GM21360 (cell line): ENCODE results near the gene EPHA8.

Experiments
- ATAC-seq: cut with Tn5 transposase; IDR thresholded peaks from one replicate; pipeline ENCODE4 v1.9.1; 2021; ENCODE audit warnings: mild to moderate bottlenecking, moderate library complexity; ENCODE audit not compliant: unreplicated experiment

Gene EPHA8

DNA sequence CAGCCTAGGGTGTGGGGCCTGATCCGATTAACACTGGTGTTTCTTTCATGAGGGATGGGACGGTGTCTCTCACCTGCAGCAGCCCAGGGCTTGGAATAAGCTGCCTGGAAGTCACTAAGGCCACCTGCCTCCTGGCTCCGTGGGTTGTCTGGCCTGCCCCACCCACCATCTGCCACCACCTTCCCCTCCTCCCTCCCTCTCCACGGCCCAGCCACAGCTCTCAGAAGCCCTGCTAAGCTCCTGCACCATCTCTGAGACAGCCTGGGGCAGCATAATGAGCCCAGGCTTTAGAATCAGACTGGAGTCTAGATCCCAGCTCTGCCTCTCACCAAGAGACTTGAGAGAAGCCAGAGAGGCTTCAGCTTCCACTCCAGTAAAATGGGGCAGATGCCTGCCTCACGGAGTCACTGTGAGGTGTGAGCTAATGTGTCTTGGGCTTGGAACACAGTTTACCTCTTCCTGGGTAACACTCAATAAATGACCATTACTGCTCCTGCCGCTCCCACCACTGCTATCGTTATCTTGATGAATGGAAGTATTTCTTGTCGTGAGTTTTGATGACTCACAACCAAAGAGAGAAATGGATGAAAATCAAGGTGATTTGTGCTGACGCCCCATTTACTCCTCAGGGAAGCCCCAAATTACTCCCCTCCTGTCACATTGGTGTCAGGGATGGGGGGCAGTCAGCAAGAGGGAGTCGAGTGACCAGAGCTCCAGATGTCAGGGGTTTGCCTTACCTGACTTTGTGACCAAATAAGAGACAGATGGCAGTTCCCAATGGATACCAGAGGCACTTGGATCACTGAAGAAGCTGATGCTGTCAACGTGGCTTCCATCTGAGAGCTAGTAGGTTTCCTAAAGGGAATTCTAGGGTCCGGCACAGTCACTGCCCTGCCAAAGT, 49.6 kb downstream of the EPHA8 start:
- ATAC-seq = no peak

DNA sequence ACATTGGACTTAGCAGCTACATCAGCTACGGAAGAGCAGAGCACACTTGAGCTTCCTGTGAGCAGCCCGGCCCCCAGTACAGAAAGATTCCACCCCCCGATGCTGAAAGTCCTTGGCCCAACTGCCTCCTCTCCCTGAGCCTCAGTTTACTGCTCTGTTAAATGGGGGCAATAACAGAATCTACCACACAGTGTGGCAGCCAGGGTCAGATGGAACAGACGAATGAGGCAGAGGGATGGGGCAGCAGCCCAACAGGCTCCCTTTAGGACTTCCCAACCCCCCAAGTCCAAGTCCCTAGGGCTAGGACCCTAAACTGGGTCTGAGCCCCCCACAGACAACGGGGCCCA, 50.3 kb downstream of the EPHA8 start:
- ATAC-seq = no peak

- no peak for ATAC-seq
These were observed 50.7 kb downstream of the EPHA8 start for GRCh38 chr1:22613951-22614350.

DNA sequence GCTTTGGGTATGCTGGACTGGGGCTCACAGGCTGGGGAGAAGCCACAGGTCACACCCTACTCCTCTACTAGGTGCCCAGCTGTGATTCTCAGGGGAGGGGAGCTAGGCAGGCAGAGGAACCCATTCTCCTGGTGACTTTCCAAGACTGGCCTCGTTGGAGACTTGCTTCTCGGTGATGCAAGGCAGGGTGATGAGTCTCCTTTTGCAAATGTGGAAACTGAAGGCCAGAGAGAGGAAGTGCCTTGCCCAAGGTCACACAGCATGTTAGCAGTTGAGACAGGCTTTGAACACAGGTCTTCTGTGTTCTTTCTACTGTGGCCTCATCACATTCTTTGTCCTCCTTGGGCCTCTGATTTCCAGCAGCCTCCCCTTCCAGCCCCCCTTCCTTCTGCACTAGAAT, 52.6 kb downstream of the EPHA8 start:
- ATAC-seq = no peak

GRCh38 chr1:22616571-22616970, 53.3 kb downstream of the EPHA8 start:
- ATAC-seq = no peak

GRCh38 chr1:22618056-22618455, 54.8 kb downstream of the EPHA8 start:
- no peak for ATAC-seq

DNA sequence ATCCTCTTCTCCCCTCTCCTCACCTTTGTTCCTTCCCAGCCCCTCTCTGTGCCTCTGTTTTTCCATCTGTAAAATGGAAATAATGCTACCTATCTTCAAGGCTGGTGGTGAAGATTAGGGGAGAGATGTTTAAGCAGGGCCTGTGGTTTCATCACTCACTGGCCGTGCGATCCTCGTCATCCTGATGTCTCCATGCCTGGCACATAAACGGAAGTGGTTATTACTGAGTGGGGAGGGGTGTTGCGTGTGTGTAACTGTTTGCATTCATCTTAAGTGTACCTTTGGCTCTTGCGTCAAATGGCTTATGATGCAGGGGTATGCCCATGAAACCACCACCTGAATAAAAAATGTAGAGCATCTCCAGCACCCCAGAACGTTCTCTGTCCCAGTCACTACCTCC, 56.0 kb downstream of the EPHA8 start:
- ATAC-seq = no peak

GRCh38 chr1:22619798-22620197, 56.5 kb downstream of the EPHA8 start:
- no peak for ATAC-seq

DNA sequence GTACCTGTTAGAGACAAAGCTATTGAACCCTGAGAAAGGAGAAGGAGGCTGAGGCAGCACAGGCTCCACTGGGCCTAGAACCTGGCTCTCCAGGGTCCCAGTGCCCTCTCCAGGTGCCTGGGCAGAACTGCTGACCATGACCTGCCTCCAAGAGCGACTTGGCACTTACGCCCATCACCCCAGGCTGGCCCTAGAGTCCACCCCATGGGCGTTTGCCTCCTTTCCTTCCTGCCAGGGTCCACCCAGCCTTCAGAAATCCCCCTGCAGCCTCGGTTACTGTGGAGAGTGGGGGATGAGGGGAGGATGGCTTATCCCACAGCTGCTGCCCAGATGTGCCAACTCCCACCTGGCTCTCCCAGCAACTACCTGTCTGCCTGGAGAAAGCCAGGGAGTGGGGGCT, 58.5 kb downstream of the EPHA8 start:
- no peak for ATAC-seq

DNA sequence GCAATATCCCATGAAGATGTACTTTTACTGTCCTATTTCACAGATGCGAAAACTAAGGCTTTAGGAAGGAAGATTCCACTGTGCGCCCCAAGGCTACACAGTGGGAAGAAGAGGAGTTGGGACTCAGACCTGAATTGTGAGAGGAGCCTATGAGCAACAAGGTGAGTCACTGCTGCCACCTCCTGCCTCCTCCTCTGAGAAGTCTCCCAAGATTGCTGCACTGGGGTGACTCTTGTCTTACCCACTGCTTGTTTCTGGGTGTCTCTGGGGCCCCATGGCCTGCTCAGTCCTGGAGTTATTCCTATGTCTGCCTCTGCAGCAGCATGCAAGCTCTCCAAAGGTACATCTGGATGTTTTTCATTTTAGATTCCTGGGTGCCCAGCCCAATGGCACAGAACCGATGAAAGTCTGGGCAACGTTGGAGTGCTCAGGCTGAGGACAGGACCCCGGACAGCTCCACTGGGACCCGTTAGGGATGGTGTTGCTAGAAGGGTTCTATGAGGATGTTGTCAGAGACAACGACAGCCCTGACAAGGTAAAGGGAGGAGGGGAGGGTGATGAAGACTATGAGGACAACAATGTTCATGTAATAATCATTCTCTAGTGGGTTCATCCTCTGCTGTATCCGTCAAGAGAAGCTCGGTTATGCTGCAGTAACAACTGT, 62.1 kb downstream of the EPHA8 start:
- ATAC-seq = no peak

DNA sequence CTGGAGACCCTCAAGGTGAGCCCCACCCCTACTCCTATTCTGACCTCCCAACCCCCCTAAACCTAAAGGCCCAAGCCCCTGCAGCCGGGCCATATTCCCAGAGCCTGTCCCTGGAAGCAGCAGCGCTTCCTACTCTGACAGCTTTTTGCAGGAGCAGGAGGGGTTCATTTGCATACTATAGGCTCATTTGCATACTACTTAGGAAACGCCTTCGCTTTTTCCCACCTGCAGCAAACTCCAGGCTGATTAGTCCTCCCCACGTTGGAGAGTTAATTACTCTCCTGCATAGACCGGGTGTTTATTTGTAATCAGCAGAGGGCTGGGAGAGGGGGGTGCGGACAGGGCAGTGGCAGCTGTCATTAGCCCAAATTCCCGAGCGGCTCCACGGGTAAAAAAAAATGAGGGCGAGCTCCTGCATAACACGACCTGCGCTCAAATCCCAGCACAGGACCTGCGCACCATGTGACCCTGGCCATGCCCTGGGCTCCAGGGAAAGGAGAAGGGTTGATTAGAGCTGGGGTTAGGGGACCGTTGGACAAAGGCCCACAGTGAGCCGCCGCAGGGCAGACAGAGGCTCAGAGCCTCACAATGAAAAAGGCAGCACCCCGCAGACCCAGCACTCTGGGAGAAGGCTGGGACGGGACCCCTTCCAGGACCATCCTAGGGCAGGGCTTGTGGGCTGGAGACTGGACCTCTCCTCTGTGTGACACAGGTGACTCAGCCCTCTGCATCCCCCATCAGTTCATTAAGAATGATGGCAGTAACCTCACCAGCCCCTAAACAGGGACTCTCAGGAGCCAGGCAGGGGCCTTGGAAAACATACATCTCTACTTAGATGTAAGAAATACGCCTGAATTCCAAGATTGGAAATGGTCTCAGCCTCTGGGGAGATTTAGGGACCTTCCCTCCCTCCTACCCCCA, 63.2 kb downstream of the EPHA8 start:
- no peak for ATAC-seq

GRCh38 chr1:22627331-22627730, 64.0 kb downstream of the EPHA8 start:
- no peak for ATAC-seq

- ATAC-seq = no peak
These were observed 65.6 kb downstream of the EPHA8 start for GRCh38 chr1:22628698-22629444.

- no peak for ATAC-seq
These were observed 66.6 kb downstream of the EPHA8 start for GRCh38 chr1:22629886-22630285.

DNA sequence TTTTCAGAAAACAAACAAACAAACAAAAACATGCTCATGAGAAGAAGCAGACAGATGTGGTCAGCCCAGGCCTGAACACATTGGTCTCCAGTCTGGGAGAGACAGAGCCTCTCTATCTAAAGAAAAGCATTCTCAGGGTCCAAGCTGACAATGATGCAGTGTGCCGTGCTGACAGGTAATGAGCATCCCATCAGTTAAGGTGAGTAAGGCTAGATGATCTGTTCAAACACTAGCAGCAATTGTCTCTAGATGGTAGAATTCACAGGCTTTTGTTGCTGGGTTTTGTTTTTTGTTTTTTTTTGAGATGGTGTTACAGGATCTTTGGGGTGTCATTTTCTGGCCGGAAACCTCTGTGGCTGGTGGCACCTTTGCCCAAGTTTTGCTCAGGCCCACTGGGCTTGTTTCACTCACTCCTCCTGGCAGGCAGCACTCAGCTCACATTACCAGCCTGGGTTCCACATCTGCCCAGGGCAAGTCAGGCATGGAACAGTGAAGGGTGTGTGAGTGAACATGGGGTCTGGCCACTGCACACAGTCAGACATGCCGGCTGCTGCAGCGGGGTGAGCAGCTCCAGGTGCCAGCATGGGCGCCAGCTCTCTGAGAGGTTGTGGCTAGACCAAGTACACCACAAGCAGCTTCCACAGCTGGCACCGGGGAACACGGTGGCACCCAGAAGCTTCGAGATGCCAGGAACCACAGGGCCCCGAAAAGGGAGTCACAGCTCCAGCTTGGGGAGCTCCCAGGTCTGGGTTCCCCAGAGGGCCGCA, 70.6 kb downstream of the EPHA8 start:
- no peak for ATAC-seq

DNA sequence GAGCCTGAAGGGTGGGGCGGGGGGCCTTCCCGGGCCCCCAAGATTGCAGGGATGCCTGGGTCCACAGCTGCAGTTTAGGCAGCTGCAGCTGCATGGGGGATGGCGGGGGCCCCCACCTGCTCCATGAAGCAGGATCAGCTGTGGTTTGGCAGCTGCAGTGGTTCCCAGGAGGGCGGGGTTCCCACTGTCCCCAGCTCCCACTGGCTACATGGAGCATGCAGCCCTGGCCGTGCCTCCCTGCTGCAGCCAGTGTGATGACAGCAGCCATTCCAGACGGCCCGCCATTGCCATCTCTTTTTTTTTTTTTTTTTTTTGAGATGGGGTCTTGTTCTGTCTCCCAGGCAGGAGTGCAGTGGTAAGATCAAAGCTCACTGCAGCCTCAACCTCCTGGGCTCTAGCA, 72.1 kb downstream of the EPHA8 start:
- no peak for ATAC-seq

- ATAC-seq = no peak
These were observed 73.1 kb downstream of the EPHA8 start, which contains the start of gene C1QA for GRCh38 chr1:22636353-22636752. Gene C1QA (plus strand): TSS chr1:22636628. CDS start chr1:22637617, 989 bp downstream.

GRCh38 chr1:22636927-22637326, 73.6 kb downstream of the EPHA8 start:
- no peak for ATAC-seq

DNA sequence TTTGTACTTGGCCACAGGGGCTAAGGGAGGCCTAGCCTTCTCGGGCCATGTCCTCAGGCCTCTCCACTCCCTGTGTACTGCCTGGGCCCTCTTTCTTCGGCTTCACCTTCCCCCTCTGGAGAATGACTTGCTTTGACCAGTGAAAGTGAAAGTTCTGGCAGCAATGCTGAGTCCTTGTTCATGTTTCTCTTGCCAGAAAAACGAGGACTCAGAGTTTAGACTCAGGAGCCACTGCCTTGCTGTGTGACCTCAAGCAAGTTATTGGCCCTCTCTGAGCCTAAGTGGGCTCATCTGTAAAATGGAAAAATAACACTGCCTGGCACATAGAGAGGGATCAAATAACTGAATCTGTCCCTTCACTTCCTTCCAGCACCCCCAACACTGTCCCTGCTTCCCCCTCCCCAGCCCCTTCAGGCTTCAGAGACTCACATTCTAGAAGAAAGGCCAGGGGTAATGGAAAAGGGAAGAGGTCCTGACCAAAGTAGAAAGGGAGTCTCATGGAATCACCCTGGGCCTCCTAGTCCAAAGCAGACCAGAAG, 74.7 kb downstream of the EPHA8 start:
- ATAC-seq = no peak
